Measurements from ENCODE around the gene RTP1. TPM values are rescaled to one million over a fixed set of nuclear protein-coding genes. Genes with fewer than 3 reads are reported as not detected.

Gene RTP1
- total RNA-seq, 2 experiments from 2014 or later = not detected

GRCh38 chr3:187161556-187161955, 35.7 kb upstream of the RTP1 start:
- POLR2A ChIA-PET = no interaction called here
- H3K4me1 Mint-ChIP-seq (ENCODE audit: low read depth) = no peaks in the 10 kb centered on the region
- Histone ChIP-seq H3K4me1 (ENCODE audit: insufficient read depth, low read length) (peaks cover 5% of the 10 kb centered on the region), H3K27ac (ENCODE audit: low read depth in 1 of 2, low read length in 2 of 2) (no peak overlapping the region), H3K36me3 (ENCODE audit: insufficient read depth, low read length) (no peaks in the 10 kb centered on the region), H3K9me3 (ENCODE audit: control insufficient read depth in 1 of 2, insufficient read depth in 1 of 2, low read length in 2 of 2) (no peaks in the 10 kb centered on the region), H3K27me3 (ENCODE audit: control insufficient read depth in 1 of 2, insufficient read depth in 2 of 2, low read length in 2 of 2) (no peaks in the 10 kb centered on the region), H3K4me3 (ENCODE audit: low read length) (no peak overlapping the region)
- H3K36me3 Mint-ChIP-seq (ENCODE audit: low read depth) = no peaks in the 10 kb centered on the region
- intact Hi-C loops (cut with DNase I, micrococcal nuclease) = no loop called here
- ATAC-seq (ENCODE audit: poor library complexity) (no peak), DNase-seq (no peak)
- no peak for TF ChIP-seq CTCF (IDR thresholded peaks at IDR 0.05)
- no peak overlapping the region for H3K4me3 Mint-ChIP-seq
- no peak overlapping the region for H3K27ac Mint-ChIP-seq
- H3K27me3 Mint-ChIP-seq = no peaks in the 10 kb centered on the region
- no peaks in the 10 kb centered on the region for H3K9me3 Mint-ChIP-seq
- CTCF ChIA-PET = no interaction called here

GRCh38 chr3:187162265-187162953, 34.9 kb upstream of the RTP1 start:
- CTCF ChIA-PET = interaction anchor here (0.9 to 4.3 kb wide), 2 partner anchors 49 to 313 kb away, joined by 8 to 23 read pairs; no protein-coding TSS in a partner anchor
- no peaks in the 10 kb centered on the region for H3K36me3 Mint-ChIP-seq (ENCODE audit: low read depth)
- H3K27ac Mint-ChIP-seq = no peak overlapping the region
- no peaks in the 10 kb centered on the region for H3K27me3 ChIP-seq (ENCODE audit: control insufficient read depth in 1 of 2, insufficient read depth in 2 of 2, low read length in 2 of 2)
- no peaks in the 10 kb centered on the region for H3K36me3 ChIP-seq (ENCODE audit: insufficient read depth, low read length)
- H3K4me3 ChIP-seq (ENCODE audit: low read length) = no peak overlapping the region
- POLR2A ChIA-PET = interaction anchor here (1.4 kb wide), 1 partner anchor 23 kb away, joined by 4 read pairs; the partner anchor contains the start of gene RPL39L
- no peaks in the 10 kb centered on the region for H3K9me3 ChIP-seq (ENCODE audit: control insufficient read depth in 1 of 2, insufficient read depth in 1 of 2, low read length in 2 of 2)
- intact Hi-C loops (cut with DNase I, micrococcal nuclease) = no loop called here
- H3K9me3 Mint-ChIP-seq = no peaks in the 10 kb centered on the region
- H3K4me3 Mint-ChIP-seq = no peak overlapping the region
- no peaks in the 10 kb centered on the region for H3K4me1 Mint-ChIP-seq (ENCODE audit: low read depth)
- no peak overlapping the region for H3K27ac ChIP-seq (ENCODE audit: low read depth in 1 of 2, low read length in 2 of 2)
- TF ChIP-seq CTCF (IDR thresholded peaks at IDR 0.05) = no peak
- peaks cover 5% of the 10 kb centered on the region for H3K4me1 ChIP-seq (ENCODE audit: insufficient read depth, low read length)
- DNase-seq (no peak), ATAC-seq (ENCODE audit: poor library complexity) (no peak)
- H3K27me3 Mint-ChIP-seq = no peaks in the 10 kb centered on the region

GRCh38 chr3:187165144-187165543, 32.1 kb upstream of the RTP1 start:
- POLR2A ChIA-PET = interaction anchor here (0.6 to 2.8 kb wide), 11 partner anchors 26 to 382 kb away, joined by 3 to 19 read pairs (median 4); partner anchors contain the start of genes EIF4A2 and RPL39L
- peak; percentile 81 for ATAC-seq (ENCODE audit: poor library complexity)
- no peaks in the 10 kb centered on the region for H3K36me3 Mint-ChIP-seq (ENCODE audit: low read depth)
- H3K27me3 Mint-ChIP-seq = no peaks in the 10 kb centered on the region
- TF ChIP-seq CTCF (IDR thresholded peaks at IDR 0.05) = peak; percentile 82
- peak in 10 of 14 experiments; percentile 3 to 84 (median 28) for DNase-seq
- peaks cover 5% of the 10 kb centered on the region for H3K4me1 ChIP-seq (ENCODE audit: insufficient read depth, low read length)
- H3K27me3 ChIP-seq (ENCODE audit: control insufficient read depth in 1 of 2, insufficient read depth in 2 of 2, low read length in 2 of 2) = no peaks in the 10 kb centered on the region
- H3K4me1 Mint-ChIP-seq (ENCODE audit: low read depth) = peaks cover 12% of the 10 kb centered on the region
- H3K9me3 ChIP-seq (ENCODE audit: control insufficient read depth in 1 of 2, insufficient read depth in 1 of 2, low read length in 2 of 2) = no peaks in the 10 kb centered on the region
- H3K4me3 ChIP-seq (ENCODE audit: low read length) = no peak overlapping the region
- CTCF ChIA-PET = interaction anchor here (0.7 to 4.3 kb wide), 27 partner anchors 9 to 1115 kb away, joined by 3 to 64 read pairs (median 3); partner anchors contain the start of gene RPL39L
- H3K4me3 Mint-ChIP-seq = no peak overlapping the region
- H3K36me3 ChIP-seq (ENCODE audit: insufficient read depth, low read length) = no peaks in the 10 kb centered on the region
- no peak overlapping the region for H3K27ac ChIP-seq (ENCODE audit: low read depth in 1 of 2, low read length in 2 of 2)
- intact Hi-C loops (cut with DNase I, micrococcal nuclease) = loop anchor here (1.0 to 5.0 kb wide), 4 partner anchors 51 to 548 kb away; no protein-coding TSS in a partner anchor
- H3K9me3 Mint-ChIP-seq = no peaks in the 10 kb centered on the region
- H3K27ac Mint-ChIP-seq = no peak overlapping the region

All from CD4-positive, alpha-beta T cell (primary cell).